ENCODE results near the gene RCAN1. TPM values are rescaled to one million over a fixed set of nuclear protein-coding genes. Genes with fewer than 3 reads are reported as not detected.
"Not testable (repeated sequence)": the region's sequence is repeated elsewhere in the genome, so short reads cannot be mapped to it uniquely, and the experiment has no call there.

Gene RCAN1
- total and polyA plus RNA-seq, 2 of the 4 experiments (the other 2 are of a cell fraction) = 53.5 to 175 TPM

GRCh38 chr21:34563370-34563769 lies 51.5 kb downstream of the RCAN1 start:
- 50% methylated on average over 1 of the region's 2 CpGs; no CpG with 5 or more reads in 1 of the 2 experiments for WGBS, 2 experiments (ENCODE audit: extremely low coverage in 2 of 2, insufficient read length in 1 of 2)
- H2AFZ ChIP-seq (replicated peaks; ENCODE audit: low read length, poor library complexity); H3K27ac ChIP-seq (ENCODE audit: insufficient read depth, low read length); CTCF ChIA-PET; H3K4me2 ChIP-seq (ENCODE audit: low read depth, low read length); H3K27me3 ChIP-seq (ENCODE audit: control insufficient read depth, insufficient read depth, low read length); H2AK9ac ChIP-seq (replicated peaks; ENCODE audit: low read depth, low read length, poor library complexity); H3K9ac ChIP-seq (ENCODE audit: low read depth, low read length); H3K18ac ChIP-seq (ENCODE audit: low read depth, low read length); DNase-seq; H4K8ac ChIP-seq (ENCODE audit: low read depth in 2 of 2, low read length in 2 of 2); POLR2A ChIA-PET (ENCODE audit: unreplicated experiment); H4K5ac ChIP-seq (ENCODE audit: low read depth, low read length); dilution Hi-C loops (cut with HindIII; ENCODE audit: low sequenced_read_pairs, unreplicated experiment); H2BK15ac ChIP-seq (ENCODE audit: low read depth, low read length); H3K4me3 ChIP-seq (ENCODE audit: insufficient read depth, low read depth, low read length); H3K56ac ChIP-seq (ENCODE audit: extremely low read depth, insufficient read depth, low read length); H3K4me1 ChIP-seq (ENCODE audit: control insufficient read depth, insufficient read depth, low read length); H4K91ac ChIP-seq (ENCODE audit: insufficient read depth, low read depth, low read length); in situ Hi-C loops (cut with MboI; ENCODE audit: low sequenced_read_pairs); ATAC-seq (ENCODE audit: low read depth); H2BK120ac ChIP-seq (ENCODE audit: low read depth, low read length); H2BK20ac ChIP-seq (ENCODE audit: low read depth, low read length); H3K36me3 ChIP-seq (ENCODE audit: control insufficient read depth, insufficient read depth, low read length); intact Hi-C loops (cut with micrococcal nuclease); H3K23ac ChIP-seq (ENCODE audit: low read depth, low read length); H4K20me1 ChIP-seq (ENCODE audit: insufficient read depth, low read length); H3K4ac ChIP-seq (ENCODE audit: low read depth, low read length); H2BK5ac ChIP-seq (ENCODE audit: low read depth, low read length, poor library complexity, severe bottlenecking); H3K9me1 ChIP-seq (ENCODE audit: insufficient read depth, low read length); BruUV-seq (replicated peaks); H3K79me1 ChIP-seq (ENCODE audit: low read depth in 1 of 2, low read length in 2 of 2); H2AK5ac ChIP-seq (ENCODE audit: low read depth, low read length); H3K9me3 ChIP-seq (ENCODE audit: control insufficient read depth, insufficient read depth, low read length); H3K14ac ChIP-seq (replicated peaks; ENCODE audit: low read depth, low read length): not testable (repeated sequence)

All from IMR-90 (cell line).